ENCODE results near the gene NAT8L. TPM values are rescaled to one million over a fixed set of nuclear protein-coding genes. Genes with fewer than 3 reads are reported as not detected.

The NAT8L gene
- total and polyA plus RNA-seq, 7 donors, result under 0.01 to 2.4 (median 0.28) TPM; not detected in 2

DNA sequence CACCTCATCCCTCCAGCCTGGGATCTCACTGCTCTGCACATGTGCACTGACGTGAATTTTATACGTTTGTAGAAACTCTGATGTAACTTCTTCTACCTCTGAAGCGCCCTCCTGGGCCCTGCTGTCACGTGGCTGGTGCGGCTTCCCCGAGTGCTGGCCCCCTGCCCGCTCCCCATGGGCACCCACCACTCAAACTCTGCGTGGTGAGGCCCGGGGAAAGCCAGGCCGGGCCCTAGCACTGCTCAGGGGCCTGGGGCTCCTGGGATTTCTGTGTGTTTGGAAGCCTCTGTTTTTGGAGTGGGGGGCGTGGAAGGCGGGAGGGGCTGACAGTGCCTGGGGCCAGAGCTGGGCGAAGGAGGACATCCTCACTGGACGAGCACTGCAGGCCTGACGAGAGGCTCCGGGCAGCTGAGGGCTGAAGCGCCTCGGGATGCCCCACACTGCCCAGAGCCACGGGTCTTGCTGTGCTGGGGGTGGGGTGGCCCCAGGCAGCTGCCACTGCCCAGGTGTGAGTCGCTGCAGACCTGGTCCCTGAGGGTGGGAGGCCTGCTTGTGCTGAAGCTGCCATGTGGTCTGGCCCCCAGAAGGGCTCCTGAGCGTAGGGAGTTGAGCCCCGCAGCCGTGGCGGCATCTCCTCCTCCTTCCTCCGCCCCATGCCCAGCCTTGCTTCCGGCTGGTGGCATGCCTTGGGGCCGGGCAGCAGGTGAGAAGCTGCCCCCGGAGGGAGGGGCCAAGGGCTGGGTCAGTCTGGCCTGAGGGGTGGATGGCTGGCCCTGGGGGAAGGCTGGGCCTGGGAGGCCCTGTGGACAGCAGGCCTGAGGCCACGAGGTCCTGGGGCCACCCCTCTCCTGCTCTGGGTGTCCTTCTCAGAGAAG is 7.7 kb downstream of the NAT8L start:
- H3K9me3 ChIP-seq, result no peaks in the 10 kb centered on the region
- TF ChIP-seq, protein P1, sequence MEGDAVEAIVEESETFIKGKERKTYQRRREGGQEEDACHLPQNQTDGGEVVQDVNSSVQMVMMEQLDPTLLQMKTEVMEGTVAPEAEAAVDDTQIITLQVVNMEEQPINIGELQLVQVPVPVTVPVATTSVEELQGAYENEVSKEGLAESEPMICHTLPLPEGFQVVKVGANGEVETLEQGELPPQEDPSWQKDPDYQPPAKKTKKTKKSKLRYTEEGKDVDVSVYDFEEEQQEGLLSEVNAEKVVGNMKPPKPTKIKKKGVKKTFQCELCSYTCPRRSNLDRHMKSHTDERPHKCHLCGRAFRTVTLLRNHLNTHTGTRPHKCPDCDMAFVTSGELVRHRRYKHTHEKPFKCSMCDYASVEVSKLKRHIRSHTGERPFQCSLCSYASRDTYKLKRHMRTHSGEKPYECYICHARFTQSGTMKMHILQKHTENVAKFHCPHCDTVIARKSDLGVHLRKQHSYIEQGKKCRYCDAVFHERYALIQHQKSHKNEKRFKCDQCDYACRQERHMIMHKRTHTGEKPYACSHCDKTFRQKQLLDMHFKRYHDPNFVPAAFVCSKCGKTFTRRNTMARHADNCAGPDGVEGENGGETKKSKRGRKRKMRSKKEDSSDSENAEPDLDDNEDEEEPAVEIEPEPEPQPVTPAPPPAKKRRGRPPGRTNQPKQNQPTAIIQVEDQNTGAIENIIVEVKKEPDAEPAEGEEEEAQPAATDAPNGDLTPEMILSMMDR (IDR thresholded peaks at IDR 0.05), result no peak
- TF ChIP-seq EP300 (IDR thresholded peaks at IDR 0.05) (no peak), POLR2AphosphoS5 (IDR thresholded peaks at IDR 0.05) (no peak), POLR2A (IDR thresholded peaks at IDR 0.05) (no peak)
- peak; percentile 60 for DNase-seq
- WGBS, 2 donors, result 76 to 89% methylated on average over 29 of the region's 29 CpGs
- intact Hi-C loops (cut with DNase I), result no loop called here
- H3K36me3 ChIP-seq, result no peaks in the 10 kb centered on the region
- H3K27ac ChIP-seq, result no peak overlapping the region
- H3K4me1 ChIP-seq, result no peaks in the 10 kb centered on the region
- no peak overlapping the region for H3K4me3 ChIP-seq
- peaks cover 4 to 67% (median 29%) of the 10 kb centered on the region in 3 donors for H3K27me3 ChIP-seq

DNA sequence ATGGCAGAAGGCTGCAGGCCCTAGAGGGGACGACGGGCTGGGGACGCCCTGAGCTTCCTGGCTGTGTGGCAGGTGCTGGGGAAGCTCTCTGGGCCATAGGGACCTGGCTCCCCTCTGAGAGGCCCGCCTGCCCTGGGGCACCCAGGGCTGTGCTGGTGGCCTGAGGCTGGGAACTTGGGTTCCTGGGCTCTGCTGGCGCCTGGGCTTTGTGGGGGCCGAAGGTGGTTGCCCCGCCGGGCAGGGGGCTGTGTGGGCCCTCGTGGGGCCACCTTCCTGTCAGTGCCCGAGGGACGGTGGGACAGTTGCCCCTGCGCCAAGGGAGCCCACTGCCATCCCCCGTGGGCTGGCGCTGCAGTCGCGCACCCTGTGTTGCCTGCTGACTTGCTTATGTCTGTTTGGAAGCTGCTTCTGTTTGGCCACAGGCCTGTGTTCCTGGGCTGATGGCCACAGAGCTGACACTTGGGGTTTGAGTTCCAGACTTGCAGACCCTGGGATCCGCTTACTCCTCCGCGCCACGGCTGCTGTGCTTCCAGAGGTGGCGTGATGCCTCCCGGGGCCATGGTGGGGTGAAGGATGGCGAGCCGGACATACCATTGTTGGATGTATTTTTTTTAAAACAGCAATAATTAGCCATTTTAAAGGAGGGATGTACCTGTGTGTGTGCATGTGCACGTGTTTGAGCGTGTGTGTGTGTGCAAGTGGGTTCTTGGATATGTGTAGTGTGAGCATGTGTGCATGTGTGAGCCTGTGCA is 8.5 kb downstream of the NAT8L start:
- Histone ChIP-seq H3K36me3 (no peaks in the 10 kb centered on the region), H3K4me1 (no peaks in the 10 kb centered on the region), H3K27ac (no peak overlapping the region), H3K27me3 (peaks cover 4 to 59% (median 22%) of the 10 kb centered on the region in 3 donors), H3K9me3 (no peaks in the 10 kb centered on the region), H3K4me3 (no peak overlapping the region)
- intact Hi-C loops (cut with DNase I), result no loop called here
- DNase-seq, result peak; percentile 56
- TF ChIP-seq EP300 (IDR thresholded peaks at IDR 0.05) (no peak), POLR2AphosphoS5 (IDR thresholded peaks at IDR 0.05) (no peak), POLR2A (IDR thresholded peaks at IDR 0.05) (no peak)
- TF ChIP-seq, protein P1 (IDR thresholded peaks at IDR 0.05), result no peak
- 85 to 86% methylated on average over 26 of the region's 26 CpGs for WGBS, 2 donors

DNA sequence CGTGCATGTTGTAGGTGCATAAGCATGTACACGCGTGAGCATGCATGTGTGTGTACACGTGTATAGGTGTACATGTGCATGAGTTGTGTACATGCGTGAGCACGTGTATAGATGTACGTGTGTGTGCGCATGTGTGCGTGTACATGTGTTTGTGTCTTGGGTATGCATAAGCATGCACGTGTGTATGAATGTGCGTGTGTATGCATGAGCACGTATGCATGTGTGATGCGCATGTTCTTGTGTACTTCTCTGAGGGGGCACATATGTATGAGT is 9.0 kb downstream of the NAT8L start:
- H3K4me1 ChIP-seq, result no peaks in the 10 kb centered on the region
- H3K27ac ChIP-seq, result no peak overlapping the region
- 95 to 97% methylated on average over 13 of the region's 13 CpGs for WGBS, 2 donors
- H3K36me3 ChIP-seq, result no peaks in the 10 kb centered on the region
- H3K4me3 ChIP-seq, result no peak overlapping the region
- no peak for TF ChIP-seq POLR2AphosphoS5 (IDR thresholded peaks at IDR 0.05)
- no peak for TF ChIP-seq EP300 (IDR thresholded peaks at IDR 0.05)
- TF ChIP-seq POLR2A (IDR thresholded peaks at IDR 0.05), result no peak
- TF ChIP-seq, protein P1 (IDR thresholded peaks at IDR 0.05), result no peak
- peaks cover 4 to 55% (median 19%) of the 10 kb centered on the region in 3 donors for H3K27me3 ChIP-seq
- H3K9me3 ChIP-seq, result no peaks in the 10 kb centered on the region
- DNase-seq, result peak; percentile 5
- intact Hi-C loops (cut with DNase I), result no loop called here

DNA sequence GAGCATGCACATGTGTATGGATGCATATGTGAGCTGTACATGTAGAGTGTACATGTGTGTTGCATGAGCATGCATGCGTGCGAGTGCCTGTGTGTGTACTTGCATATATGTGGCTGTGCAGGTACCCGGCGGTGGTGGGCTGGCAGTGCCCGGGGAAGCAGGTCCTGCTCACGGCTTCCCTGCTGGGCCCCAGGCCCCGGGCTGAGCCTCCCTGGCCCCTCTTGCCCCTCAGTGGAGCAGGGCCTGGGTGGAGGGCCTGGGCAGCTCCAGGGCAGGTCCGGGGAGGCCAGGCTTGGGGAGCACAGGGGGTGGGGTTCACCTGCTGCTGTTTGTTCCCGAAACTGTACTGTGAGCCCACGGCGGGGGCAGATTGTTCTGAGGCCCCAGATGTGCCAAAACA is 9.4 kb downstream of the NAT8L start:
- H3K9me3 ChIP-seq, result no peaks in the 10 kb centered on the region
- intact Hi-C loops (cut with DNase I), result no loop called here
- DNase-seq, result peak; percentile 35
- H3K27me3 ChIP-seq, result peaks cover 4 to 51% (median 18%) of the 10 kb centered on the region in 3 donors
- WGBS, 2 donors, result 88 to 89% methylated on average over 11 of the region's 11 CpGs
- no peak overlapping the region for H3K4me3 ChIP-seq
- H3K36me3 ChIP-seq, result no peaks in the 10 kb centered on the region
- TF ChIP-seq, protein P1 (IDR thresholded peaks at IDR 0.05), result no peak
- no peak for TF ChIP-seq EP300 (IDR thresholded peaks at IDR 0.05)
- TF ChIP-seq POLR2A (IDR thresholded peaks at IDR 0.05), result no peak
- TF ChIP-seq POLR2AphosphoS5 (IDR thresholded peaks at IDR 0.05), result no peak
- no peak overlapping the region for H3K27ac ChIP-seq
- H3K4me1 ChIP-seq, result no peaks in the 10 kb centered on the region

All from sigmoid colon (tissue), 7 donors.